ENCODE results near the gene FRAT1. TPM values are rescaled to one million over a fixed set of nuclear protein-coding genes. Genes with fewer than 3 reads are reported as not detected.
A peak's percentile ranks its signal among the peaks of the same experiment; 100 is the strongest.

FRAT1 gene, protein sequence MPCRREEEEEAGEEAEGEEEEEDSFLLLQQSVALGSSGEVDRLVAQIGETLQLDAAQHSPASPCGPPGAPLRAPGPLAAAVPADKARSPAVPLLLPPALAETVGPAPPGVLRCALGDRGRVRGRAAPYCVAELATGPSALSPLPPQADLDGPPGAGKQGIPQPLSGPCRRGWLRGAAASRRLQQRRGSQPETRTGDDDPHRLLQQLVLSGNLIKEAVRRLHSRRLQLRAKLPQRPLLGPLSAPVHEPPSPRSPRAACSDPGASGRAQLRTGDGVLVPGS
- 40.8 TPM for total RNA-seq (2013)
- 10 to 100 TPM; 17.0 to 34.4 (median 31.2) TPM for polyA plus RNA-seq
- 62.1 and 106 TPM in 2 replicates for polyA minus RNA-seq
- 4.6 to 68.3 (median 37.0) reads per million in 11 experiments for total RNA-seq

DNA sequence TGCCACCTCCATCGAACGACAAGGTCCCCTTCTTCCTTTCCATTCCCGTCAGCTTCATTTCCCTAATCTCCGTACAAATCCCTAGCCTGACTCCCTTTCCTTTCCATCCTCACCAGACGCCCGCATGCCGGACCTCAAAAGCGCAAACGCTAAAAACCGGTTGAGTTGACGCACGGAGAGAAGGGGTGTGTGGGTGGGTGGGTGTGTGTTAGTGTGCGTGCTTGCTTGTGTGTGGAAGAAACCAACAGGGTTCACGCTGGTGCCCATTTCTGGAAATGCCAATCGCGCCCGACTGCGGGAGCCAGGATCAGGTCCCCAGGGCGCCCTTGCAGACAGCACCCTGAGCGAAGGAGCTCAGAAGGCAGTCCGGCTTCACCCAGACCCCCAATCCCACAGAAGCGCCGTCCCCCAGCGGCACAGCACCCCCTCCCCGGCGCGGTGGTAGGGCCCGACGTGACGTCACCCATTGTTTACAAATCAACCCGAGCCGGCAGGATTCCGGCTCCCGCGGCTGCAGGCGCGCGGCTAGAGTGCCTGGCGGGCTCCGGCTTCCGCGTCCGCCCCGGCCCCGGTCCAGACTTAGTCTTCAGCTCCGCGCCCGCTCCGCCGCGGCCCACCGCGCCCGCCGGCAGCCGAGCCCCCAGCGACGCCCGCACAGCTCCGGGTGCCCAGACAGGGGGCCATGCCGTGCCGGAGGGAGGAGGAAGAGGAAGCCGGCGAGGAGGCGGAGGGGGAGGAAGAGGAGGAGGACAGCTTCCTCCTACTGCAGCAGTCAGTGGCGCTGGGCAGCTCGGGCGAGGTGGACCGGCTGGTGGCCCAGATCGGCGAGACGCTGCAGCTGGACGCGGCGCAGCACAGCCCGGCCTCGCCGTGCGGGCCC, at the start of gene FRAT1:
Gene FRAT1 (plus strand): TSS at position 500 of the 880 bp plus-strand sequence. CDS start 183 bp downstream, at position 683.
- Histone ChIP-seq H3K4me1 (ENCODE audit: control insufficient read depth in 1 of 2, insufficient read depth in 2 of 2, low read length in 2 of 2) (peaks cover 51 to 62% of the 10 kb centered on the region in 2 donors), H3K4me2 (replicated peaks; ENCODE audit: extremely low read depth, low read length, poor library complexity, severe bottlenecking) (peak within 1 kb of the TSS; percentile 77), H3K27me3 (ENCODE audit: control insufficient read depth in 2 of 2, insufficient read depth in 2 of 2, low read length in 2 of 2) (no peaks in the 10 kb centered on the region), H3K4me3 (replicated peaks in 1 of 3; ENCODE audit: low read depth in 2 of 3, low read length in 3 of 3) (peak within 1 kb of the TSS; percentile 88 to 100 (median 96)), H3K36me3 (replicated peaks in 1 of 2; ENCODE audit: control insufficient read depth in 1 of 2, insufficient read depth in 2 of 2, low read length in 2 of 2) (no peaks in the 10 kb centered on the region), H2AFZ (ENCODE audit: insufficient read depth, low read depth, low read length, poor library complexity, severe bottlenecking) (peak within 1 kb of the TSS; percentile 69), H3K9ac (ENCODE audit: insufficient read depth, low read length, poor library complexity, severe bottlenecking) (peak within 1 kb of the TSS; percentile 91), H3K27ac (ENCODE audit: low read depth in 1 of 2, low read length in 2 of 2) (peak within 1 kb of the TSS; percentile 96 to 98), H4K20me1 (ENCODE audit: insufficient read depth, low read length) (peaks cover 44% of the 10 kb centered on the region), H3K79me2 (ENCODE audit: insufficient read depth, low read length) (peaks cover 50% of the 10 kb centered on the region), H3K9me3 (replicated peaks in 1 of 2; ENCODE audit: control insufficient read depth in 1 of 2, insufficient read depth in 1 of 2, low read length in 2 of 2) (no peaks in the 10 kb centered on the region)
- H3K27me3 Mint-ChIP-seq (ENCODE audit: low read depth in 3 of 3): peaks cover 0 to 3% (median 2%) of the 10 kb centered on the region in 3 donors
- H3K4me1 Mint-ChIP-seq: peaks cover 63% of the 10 kb centered on the region
- intact Hi-C loops (cut with micrococcal nuclease): loop anchor here in 1 of 2 donors (2.0 to 5.0 kb wide), 2 partner anchors 26 to 33 kb away; partner anchors contain the start of gene ARHGAP19
- peak within 1 kb of the TSS; percentile 97 to 100 for H3K4me3 Mint-ChIP-seq
- WGBS (ENCODE audit: insufficient coverage): under 1% methylated on average over 69 of the region's 79 CpGs
- H3K27ac Mint-ChIP-seq: peak within 1 kb of the TSS; percentile 99 to 100 (median 100)
- DNase-seq: peak; percentile 83 to 92 (median 91)
- TF ChIP-seq, protein P1, sequence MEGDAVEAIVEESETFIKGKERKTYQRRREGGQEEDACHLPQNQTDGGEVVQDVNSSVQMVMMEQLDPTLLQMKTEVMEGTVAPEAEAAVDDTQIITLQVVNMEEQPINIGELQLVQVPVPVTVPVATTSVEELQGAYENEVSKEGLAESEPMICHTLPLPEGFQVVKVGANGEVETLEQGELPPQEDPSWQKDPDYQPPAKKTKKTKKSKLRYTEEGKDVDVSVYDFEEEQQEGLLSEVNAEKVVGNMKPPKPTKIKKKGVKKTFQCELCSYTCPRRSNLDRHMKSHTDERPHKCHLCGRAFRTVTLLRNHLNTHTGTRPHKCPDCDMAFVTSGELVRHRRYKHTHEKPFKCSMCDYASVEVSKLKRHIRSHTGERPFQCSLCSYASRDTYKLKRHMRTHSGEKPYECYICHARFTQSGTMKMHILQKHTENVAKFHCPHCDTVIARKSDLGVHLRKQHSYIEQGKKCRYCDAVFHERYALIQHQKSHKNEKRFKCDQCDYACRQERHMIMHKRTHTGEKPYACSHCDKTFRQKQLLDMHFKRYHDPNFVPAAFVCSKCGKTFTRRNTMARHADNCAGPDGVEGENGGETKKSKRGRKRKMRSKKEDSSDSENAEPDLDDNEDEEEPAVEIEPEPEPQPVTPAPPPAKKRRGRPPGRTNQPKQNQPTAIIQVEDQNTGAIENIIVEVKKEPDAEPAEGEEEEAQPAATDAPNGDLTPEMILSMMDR (IDR thresholded peaks at IDR 0.05): no peak
- peaks cover 3 to 16% of the 10 kb centered on the region in 2 donors for H3K36me3 Mint-ChIP-seq
- peaks cover 0 to 3% (median 0%) of the 10 kb centered on the region in 7 donors for H3K9me3 Mint-ChIP-seq

DNA sequence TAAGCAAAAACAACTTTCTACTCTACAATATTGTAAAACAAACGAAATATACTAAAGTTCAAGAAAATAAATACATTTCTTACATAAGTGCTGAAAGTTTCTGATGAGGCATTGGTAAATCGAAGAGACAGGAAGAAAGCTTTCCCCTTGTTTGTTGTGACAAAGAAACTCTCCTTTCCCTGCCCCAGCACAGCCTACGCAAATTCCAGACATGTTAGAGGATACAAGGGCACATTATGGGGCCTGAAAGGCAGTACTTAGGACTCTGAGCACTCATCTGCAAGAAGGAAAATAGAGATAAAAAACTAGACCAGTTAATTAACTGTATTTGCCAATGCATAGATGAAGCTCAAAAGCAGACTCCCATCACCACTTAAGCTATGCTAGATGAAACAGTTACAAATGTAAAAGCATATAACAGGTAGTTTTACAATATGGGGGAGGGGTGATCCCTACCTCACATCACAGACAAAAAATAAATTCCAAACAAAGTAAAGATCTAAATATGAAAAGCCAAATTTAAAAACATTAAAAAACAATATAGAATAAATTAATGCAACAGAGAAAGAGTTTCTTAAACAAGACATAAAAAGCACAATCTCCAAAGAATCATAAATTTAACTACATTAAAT, 48.4 kb upstream of the FRAT1 start:
- H3K27me3 ChIP-seq (ENCODE audit: control insufficient read depth in 2 of 2, insufficient read depth in 2 of 2, low read length in 2 of 2): no peaks in the 10 kb centered on the region
- TF ChIP-seq, protein P1 (IDR thresholded peaks at IDR 0.05): no peak
- H3K4me2 ChIP-seq (replicated peaks; ENCODE audit: extremely low read depth, low read length, poor library complexity, severe bottlenecking): no peak overlapping the region
- H3K79me2 ChIP-seq (ENCODE audit: insufficient read depth, low read length): peaks cover 91% of the 10 kb centered on the region
- Mint-ChIP-seq H3K4me3 (no peak overlapping the region), H3K9me3 (peaks cover 0 to 10% (median 4%) of the 10 kb centered on the region in 7 donors), H3K4me1 (peaks cover 3% of the 10 kb centered on the region), H3K27me3 (ENCODE audit: low read depth in 3 of 3) (peaks cover 0 to 2% (median 0%) of the 10 kb centered on the region in 3 donors), H3K27ac (no peak overlapping the region), H3K36me3 (peaks cover 20 to 36% of the 10 kb centered on the region in 2 donors)
- H3K9me3 ChIP-seq (replicated peaks in 1 of 2; ENCODE audit: control insufficient read depth in 1 of 2, insufficient read depth in 1 of 2, low read length in 2 of 2): no peaks in the 10 kb centered on the region
- H2AFZ ChIP-seq (ENCODE audit: insufficient read depth, low read depth, low read length, poor library complexity, severe bottlenecking): no peak overlapping the region
- H4K20me1 ChIP-seq (ENCODE audit: insufficient read depth, low read length): peaks cover 5% of the 10 kb centered on the region
- no peak overlapping the region for H3K4me3 ChIP-seq (replicated peaks in 1 of 3; ENCODE audit: low read depth in 2 of 3, low read length in 3 of 3)
- peaks cover 0 to 7% of the 10 kb centered on the region in 2 donors for H3K36me3 ChIP-seq (replicated peaks in 1 of 2; ENCODE audit: control insufficient read depth in 1 of 2, insufficient read depth in 2 of 2, low read length in 2 of 2)
- no peak for DNase-seq
- H3K27ac ChIP-seq (ENCODE audit: low read depth in 1 of 2, low read length in 2 of 2): no peak overlapping the region
- no peak overlapping the region for H3K9ac ChIP-seq (ENCODE audit: insufficient read depth, low read length, poor library complexity, severe bottlenecking)
- H3K4me1 ChIP-seq (ENCODE audit: control insufficient read depth in 1 of 2, insufficient read depth in 2 of 2, low read length in 2 of 2): peaks cover 0 to 2% of the 10 kb centered on the region in 2 donors
- no CpG with 5 or more reads among the region's 3 CpGs for WGBS (ENCODE audit: insufficient coverage)
- intact Hi-C loops (cut with micrococcal nuclease): no loop called here
